ENCODE results near the gene SEC61G.

DNA sequence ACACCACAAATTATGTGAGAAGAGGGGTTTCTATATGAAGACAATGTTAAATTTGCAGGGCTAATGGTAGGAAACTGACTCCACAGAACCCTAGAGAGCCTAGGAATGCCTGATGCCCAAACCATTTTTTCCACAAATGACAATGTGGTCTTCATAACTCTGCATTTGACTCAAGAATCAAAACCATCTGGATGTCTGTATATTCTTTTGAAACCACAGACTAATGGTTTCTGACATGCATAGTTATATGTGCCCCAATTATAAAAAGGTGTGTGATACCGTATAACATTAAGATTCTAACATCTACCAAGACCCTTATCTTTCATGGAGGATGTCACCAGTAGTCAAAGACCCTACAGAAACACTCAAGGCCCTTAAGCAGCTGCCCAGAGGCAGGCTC, 20.3 kb downstream of the SEC61G start:
- TF ChIP-seq CTCF (IDR thresholded peaks at IDR 0.05; ENCODE audit: insufficient read depth, low read length) (no peak), SPI1 (IDR thresholded peaks at IDR 0.05; ENCODE audit: borderline replicate concordance, low read depth) (no peak), GABPA (IDR thresholded peaks at IDR 0.05; ENCODE audit: low read depth) (no peak), REST (IDR thresholded peaks at IDR 0.05; ENCODE audit: insufficient replicate concordance, low read depth) (no peak)

Data from HL-60 (cell line).